ENCODE results near the gene PANK1. TPM values are rescaled to one million over a fixed set of nuclear protein-coding genes. Genes with fewer than 3 reads are reported as not detected.

Gene PANK1
- total and polyA plus RNA-seq, 9 of the 15 experiments (the other 6 are each of a cell fraction or from before 2014, with no cell fraction given) = 1.7 to 10.7 (median 6.5) TPM

- no peak for TF ChIP-seq ZNF609 (CRISPR knock-in tag; IDR thresholded peaks at IDR 0.05; ENCODE audit: borderline replicate concordance)
- 0 out of 2 replicates have a peak, but pooled peaks have one; percentile 9 for TF ChIP-seq ATF7 (IDR thresholded peaks at IDR 0.05)
Measured at GRCh38 chr10:89651205-89651915, 6.3 kb upstream of the PANK1 start (continued).

DNA sequence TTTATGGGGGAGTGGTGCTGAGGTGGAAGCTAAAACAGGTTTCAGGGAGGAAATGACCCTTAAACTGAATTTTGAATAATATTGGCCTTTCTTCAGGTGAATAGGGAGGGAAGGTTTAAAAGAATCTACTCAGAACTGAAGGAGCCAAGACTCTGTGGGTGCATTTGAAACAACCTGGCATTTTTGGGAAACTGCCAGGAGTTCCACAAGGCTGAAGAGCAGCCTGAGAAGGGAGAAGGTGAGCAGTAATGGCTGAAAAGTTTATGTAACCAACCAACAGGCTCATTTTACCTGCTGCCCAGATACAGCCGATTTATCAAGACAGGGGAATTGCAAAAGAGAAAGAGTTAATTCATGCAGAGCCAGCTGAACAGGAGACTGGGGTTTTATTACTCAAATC lies 4.0 kb upstream of the PANK1 start:
- Histone ChIP-seq H3K27me3 (ENCODE audit: control insufficient read depth in 2 of 2, insufficient read depth in 2 of 2, low read length in 2 of 2) (no peaks in the 10 kb centered on the region), H3K4me2 (ENCODE audit: insufficient read depth, low read length) (no peak overlapping the region), H3K4me1 (replicated peaks in 1 of 2; ENCODE audit: control insufficient read depth in 2 of 2, insufficient read depth in 2 of 2, low read length in 2 of 2) (peaks cover 11 to 26% of the 10 kb centered on the region in 2 experiments; a peak in 4 of 5 replicates), H3K9ac (ENCODE audit: insufficient read depth in 1 of 2, low read depth in 2 of 2, low read length in 2 of 2) (no peak overlapping the region), H3K79me2 (ENCODE audit: control insufficient read depth, insufficient read depth, low read length) (peaks cover 13% of the 10 kb centered on the region), H3K9me1 (ENCODE audit: control insufficient read depth, insufficient read depth, low read length) (no peaks in the 10 kb centered on the region), H3K9me3 (replicated peaks; ENCODE audit: control insufficient read depth, insufficient read depth, low read depth, low read length) (no peaks in the 10 kb centered on the region), H3K36me3 (ENCODE audit: control insufficient read depth, insufficient read depth, low read length) (no peaks in the 10 kb centered on the region), H2AFZ (ENCODE audit: low read depth, low read length) (no peak overlapping the region), H3K27ac (ENCODE audit: extremely low read depth, low read depth, low read length) (no peak overlapping the region), H3K4me3 (no peak overlapping the region), H4K20me1 (replicated peaks; ENCODE audit: control insufficient read depth, insufficient read depth, low read length) (no peaks in the 10 kb centered on the region)
- ATAC-seq (no peak), DNase-seq (ENCODE audit: extremely low read depth in 1 of 4, low spot score in 3 of 4) (no peak), FAIRE-seq (no peak)
- POLR2A ChIA-PET = no interaction called here
- no TSS peak for BruUV-seq (replicated peaks)
- in situ Hi-C loops (cut with MboI) (no loop called here), intact Hi-C loops (cut with micrococcal nuclease) (no loop called here)
- 90% methylated on average over 1 of the region's 1 CpG for WGBS (ENCODE audit: insufficient coverage, low coverage, missing lambda C conversion rate)
- CTCF ChIA-PET (ENCODE audit: low intra/inter-chr PET ratio) = no interaction called here
- TF ChIP-seq NR3C1 (CRISPR knock-in tag; IDR thresholded peaks at IDR 0.05) (no peak), FOXJ2 (tag; IDR thresholded peaks at IDR 0.05) (no peak), ZC3H8 (IDR thresholded peaks at IDR 0.05) (no peak), PTRF (tag; IDR thresholded peaks at IDR 0.05) (no peak), EP400 (IDR thresholded peaks at IDR 0.05) (no peak), RHOXF2B (CRISPR knock-in tag; conservative IDR thresholded peaks at IDR 0.05) (no peak)
- TF ChIP-seq, protein P1, sequence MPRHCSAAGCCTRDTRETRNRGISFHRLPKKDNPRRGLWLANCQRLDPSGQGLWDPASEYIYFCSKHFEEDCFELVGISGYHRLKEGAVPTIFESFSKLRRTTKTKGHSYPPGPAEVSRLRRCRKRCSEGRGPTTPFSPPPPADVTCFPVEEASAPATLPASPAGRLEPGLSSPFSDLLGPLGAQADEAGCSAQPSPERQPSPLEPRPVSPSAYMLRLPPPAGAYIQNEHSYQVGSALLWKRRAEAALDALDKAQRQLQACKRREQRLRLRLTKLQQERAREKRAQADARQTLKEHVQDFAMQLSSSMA (CRISPR knock-in tag; IDR thresholded peaks at IDR 0.05) = no peak
- TF ChIP-seq, protein P2, sequence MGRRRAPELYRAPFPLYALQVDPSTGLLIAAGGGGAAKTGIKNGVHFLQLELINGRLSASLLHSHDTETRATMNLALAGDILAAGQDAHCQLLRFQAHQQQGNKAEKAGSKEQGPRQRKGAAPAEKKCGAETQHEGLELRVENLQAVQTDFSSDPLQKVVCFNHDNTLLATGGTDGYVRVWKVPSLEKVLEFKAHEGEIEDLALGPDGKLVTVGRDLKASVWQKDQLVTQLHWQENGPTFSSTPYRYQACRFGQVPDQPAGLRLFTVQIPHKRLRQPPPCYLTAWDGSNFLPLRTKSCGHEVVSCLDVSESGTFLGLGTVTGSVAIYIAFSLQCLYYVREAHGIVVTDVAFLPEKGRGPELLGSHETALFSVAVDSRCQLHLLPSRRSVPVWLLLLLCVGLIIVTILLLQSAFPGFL (CRISPR knock-in tag; IDR thresholded peaks at IDR 0.05) = no peak
- TF ChIP-seq, protein P3, sequence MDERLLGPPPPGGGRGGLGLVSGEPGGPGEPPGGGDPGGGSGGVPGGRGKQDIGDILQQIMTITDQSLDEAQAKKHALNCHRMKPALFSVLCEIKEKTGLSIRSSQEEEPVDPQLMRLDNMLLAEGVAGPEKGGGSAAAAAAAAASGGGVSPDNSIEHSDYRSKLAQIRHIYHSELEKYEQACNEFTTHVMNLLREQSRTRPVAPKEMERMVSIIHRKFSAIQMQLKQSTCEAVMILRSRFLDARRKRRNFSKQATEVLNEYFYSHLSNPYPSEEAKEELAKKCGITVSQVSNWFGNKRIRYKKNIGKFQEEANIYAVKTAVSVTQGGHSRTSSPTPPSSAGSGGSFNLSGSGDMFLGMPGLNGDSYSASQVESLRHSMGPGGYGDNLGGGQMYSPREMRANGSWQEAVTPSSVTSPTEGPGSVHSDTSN (CRISPR knock-in tag; IDR thresholded peaks at IDR 0.05; ENCODE audit: low read depth) = no peak
- TF ChIP-seq, protein P3 (tag; conservative IDR thresholded peaks at IDR 0.05; ENCODE audit: low read depth) = no peak
